Measurements from ENCODE around the gene ANKRD29. TPM values are rescaled to one million over a fixed set of nuclear protein-coding genes. Genes with fewer than 3 reads are reported as not detected.

Gene ANKRD29
- total and polyA plus RNA-seq, 2 donors (not counting 3 experiments of a cell fraction or from before 2014, with no cell fraction given): 0.03 to 2.6 TPM

DNA sequence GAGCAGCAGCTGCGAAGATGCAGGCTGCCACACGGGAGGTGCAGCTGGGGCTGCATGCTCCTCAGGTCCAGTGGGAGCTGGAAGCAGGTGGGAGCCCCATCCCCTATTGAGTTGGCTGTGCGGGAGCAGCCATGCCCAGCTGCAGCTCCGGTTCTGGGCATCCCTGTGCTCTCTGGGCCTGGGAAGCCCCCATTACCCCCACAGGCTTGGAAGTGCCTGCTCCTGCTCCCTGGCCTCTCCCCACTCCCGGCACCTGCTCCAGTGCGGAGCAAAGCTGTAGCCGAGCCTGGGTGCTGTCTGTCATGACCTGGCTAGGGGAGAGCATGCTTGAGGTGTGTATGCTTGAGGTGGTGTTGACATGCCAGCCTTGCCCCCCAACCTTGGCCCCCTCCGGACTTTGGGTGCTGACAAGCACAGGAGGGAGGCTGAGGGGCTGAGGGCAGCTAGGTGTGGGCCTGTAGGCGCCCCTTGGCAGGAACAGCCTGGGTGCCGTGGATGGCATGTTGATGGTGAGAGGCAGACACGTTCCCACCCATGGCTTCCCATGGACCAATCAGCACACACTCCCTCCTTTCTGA, 21.5 kb downstream of the ANKRD29 start:
- Histone ChIP-seq H3K36me3 (ENCODE audit: control insufficient read depth in 2 of 2, extremely low read depth in 1 of 2, insufficient read depth in 2 of 2, low read length in 2 of 2) (no peaks in the 10 kb centered on the region), H2AFZ (ENCODE audit: low read depth, low read length) (no peak overlapping the region), H4K20me1 (replicated peaks; ENCODE audit: control insufficient read depth, extremely low read depth, insufficient read depth, low read length) (no peaks in the 10 kb centered on the region), H3K9ac (replicated peaks; ENCODE audit: extremely low read depth, insufficient read depth, low read length) (no peak overlapping the region), H3K79me2 (ENCODE audit: control insufficient read depth, insufficient read depth, low read length) (no peaks in the 10 kb centered on the region), H3K9me3 (replicated peaks; ENCODE audit: control insufficient read depth, insufficient read depth, low read length) (no peaks in the 10 kb centered on the region), H3K4me3 (replicated peaks in 1 of 3; ENCODE audit: insufficient read depth in 1 of 3, low read depth in 1 of 3, low read length in 3 of 3) (no peak overlapping the region), H3K27me3 (ENCODE audit: control insufficient read depth in 2 of 2, insufficient read depth in 2 of 2, low read length in 2 of 2) (peaks cover 0 to 13% of the 10 kb centered on the region in 2 experiments), H3K4me2 (ENCODE audit: insufficient read depth, low read length) (no peak overlapping the region), H3K9me1 (replicated peaks; ENCODE audit: control insufficient read depth, extremely low read depth, insufficient read depth, low read length) (no peaks in the 10 kb centered on the region), H3K4me1 (ENCODE audit: control insufficient read depth, extremely low read depth, insufficient read depth, low read length) (no peaks in the 10 kb centered on the region), H3K27ac (ENCODE audit: insufficient read depth, low read depth, low read length) (no peak overlapping the region)
- TF ChIP-seq POLR2A (IDR thresholded peaks at IDR 0.05; ENCODE audit: low read depth, low read length) (no peak), JUN (IDR thresholded peaks at IDR 0.05; ENCODE audit: borderline replicate concordance, insufficient read depth, insufficient read length, low read depth) (no peak), FOS (IDR thresholded peaks at IDR 0.05; ENCODE audit: borderline replicate concordance, insufficient read depth, low read length) (no peak), POLR2AphosphoS5 (IDR thresholded peaks at IDR 0.05; ENCODE audit: insufficient read depth, low read depth, low read length) (no peak), GATA2 (IDR thresholded peaks at IDR 0.05; ENCODE audit: insufficient read depth, insufficient read length, low read depth, low read length) (no peak), MYC (IDR thresholded peaks at IDR 0.05; ENCODE audit: low read depth, low read length) (no peak), EZH2 (IDR thresholded peaks at IDR 0.05; ENCODE audit: borderline replicate concordance, low read depth, low read length, severe bottlenecking) (no peak)
- TF ChIP-seq, protein P1, sequence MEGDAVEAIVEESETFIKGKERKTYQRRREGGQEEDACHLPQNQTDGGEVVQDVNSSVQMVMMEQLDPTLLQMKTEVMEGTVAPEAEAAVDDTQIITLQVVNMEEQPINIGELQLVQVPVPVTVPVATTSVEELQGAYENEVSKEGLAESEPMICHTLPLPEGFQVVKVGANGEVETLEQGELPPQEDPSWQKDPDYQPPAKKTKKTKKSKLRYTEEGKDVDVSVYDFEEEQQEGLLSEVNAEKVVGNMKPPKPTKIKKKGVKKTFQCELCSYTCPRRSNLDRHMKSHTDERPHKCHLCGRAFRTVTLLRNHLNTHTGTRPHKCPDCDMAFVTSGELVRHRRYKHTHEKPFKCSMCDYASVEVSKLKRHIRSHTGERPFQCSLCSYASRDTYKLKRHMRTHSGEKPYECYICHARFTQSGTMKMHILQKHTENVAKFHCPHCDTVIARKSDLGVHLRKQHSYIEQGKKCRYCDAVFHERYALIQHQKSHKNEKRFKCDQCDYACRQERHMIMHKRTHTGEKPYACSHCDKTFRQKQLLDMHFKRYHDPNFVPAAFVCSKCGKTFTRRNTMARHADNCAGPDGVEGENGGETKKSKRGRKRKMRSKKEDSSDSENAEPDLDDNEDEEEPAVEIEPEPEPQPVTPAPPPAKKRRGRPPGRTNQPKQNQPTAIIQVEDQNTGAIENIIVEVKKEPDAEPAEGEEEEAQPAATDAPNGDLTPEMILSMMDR (IDR thresholded peaks at IDR 0.05; ENCODE audit: extremely low read depth in 1 of 2, insufficient read depth in 1 of 2, low read depth in 1 of 2, low read length in 2 of 2): no peak
- TF ChIP-seq, protein P2, sequence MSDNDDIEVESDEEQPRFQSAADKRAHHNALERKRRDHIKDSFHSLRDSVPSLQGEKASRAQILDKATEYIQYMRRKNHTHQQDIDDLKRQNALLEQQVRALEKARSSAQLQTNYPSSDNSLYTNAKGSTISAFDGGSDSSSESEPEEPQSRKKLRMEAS (IDR thresholded peaks at IDR 0.05; ENCODE audit: insufficient read depth, insufficient read length): no peak
- DNase-seq (ENCODE audit: low read depth, low spot score) (no peak), FAIRE-seq (no peak)
- intact Hi-C loops (cut with micrococcal nuclease) (no loop called here), dilution Hi-C loops (cut with MboI; ENCODE audit: extremely low pct_ligation_motif_present, low sequenced_read_pairs) (no loop called here)
- ChIA-PET POLR2A (no interaction called here), CTCF (interaction anchor here (0.9 to 2.8 kb wide), 6 partner anchors 10 to 62 kb away, joined by 3 to 9 read pairs (median 4); no protein-coding TSS in a partner anchor)
- BruUV-seq (replicated peaks): no TSS peak
